HG02763 (cell line): ENCODE results near the gene ROR1.
"Not testable (repeated sequence)": the region's sequence is repeated elsewhere in the genome, so short reads cannot be mapped to it uniquely, and the experiment has no call there.

Experiments
- ATAC-seq: cut with Tn5 transposase; IDR thresholded peaks from one replicate; pipeline ENCODE4 v1.9.1; 2021; ENCODE audit warnings: mild to moderate bottlenecking, moderate library complexity; ENCODE audit not compliant: unreplicated experiment

ROR1 gene

DNA sequence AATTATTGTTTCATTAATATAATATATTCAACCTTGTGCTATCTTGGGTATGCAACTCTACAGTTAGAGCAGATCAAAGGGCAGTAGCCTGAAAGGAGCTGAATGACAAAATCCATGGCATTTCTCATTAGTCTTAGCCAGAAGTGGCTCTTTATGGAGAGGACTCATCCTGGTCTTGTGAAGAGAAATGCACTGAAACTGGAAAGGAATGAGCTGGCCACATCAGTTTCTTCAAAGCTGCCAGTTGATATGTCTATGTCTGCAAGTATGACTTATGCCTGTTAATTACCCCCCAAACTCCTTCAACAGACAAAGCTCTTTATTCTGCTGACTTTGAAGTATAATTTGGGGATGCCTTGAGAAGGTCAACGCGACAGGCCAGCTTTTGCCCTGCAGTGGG, 310.6 kb downstream of the ROR1 start:
- ATAC-seq, result no peak

GRCh38 chr1:64087768-64088167, 314.0 kb downstream of the ROR1 start:
- ATAC-seq, result no peak

GRCh38 chr1:64090436-64090835, 316.6 kb downstream of the ROR1 start:
- ATAC-seq, result no peak

- ATAC-seq, result no peak
Observed at GRCh38 chr1:64092851-64093371, 319.1 kb downstream of the ROR1 start.

GRCh38 chr1:64093941-64094340, 320.1 kb downstream of the ROR1 start:
- ATAC-seq, result no peak

DNA sequence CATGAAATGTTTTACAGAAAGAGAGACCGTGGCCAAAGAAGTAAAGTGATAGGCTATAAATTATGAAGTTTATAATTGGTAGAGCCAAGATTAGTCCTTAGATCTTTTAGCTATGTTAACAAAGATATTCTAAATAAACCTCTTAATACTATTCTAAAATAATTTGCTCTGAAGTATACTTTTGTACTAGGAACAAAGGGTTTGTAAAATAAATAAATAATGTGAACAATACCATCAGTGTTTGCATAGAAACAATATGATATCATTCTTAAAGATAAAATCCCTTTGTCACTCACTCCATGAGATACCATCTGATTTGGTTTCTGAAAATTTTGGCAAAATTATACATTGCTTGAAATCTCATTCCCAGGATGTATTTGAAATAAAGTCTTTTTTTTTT, 322.0 kb downstream of the ROR1 start:
- no peak for ATAC-seq

- no peak for ATAC-seq
Observed at GRCh38 chr1:64097859-64098258, 324.0 kb downstream of the ROR1 start.

- ATAC-seq, result no peak
Observed at GRCh38 chr1:64098436-64098835, 324.6 kb downstream of the ROR1 start.

DNA sequence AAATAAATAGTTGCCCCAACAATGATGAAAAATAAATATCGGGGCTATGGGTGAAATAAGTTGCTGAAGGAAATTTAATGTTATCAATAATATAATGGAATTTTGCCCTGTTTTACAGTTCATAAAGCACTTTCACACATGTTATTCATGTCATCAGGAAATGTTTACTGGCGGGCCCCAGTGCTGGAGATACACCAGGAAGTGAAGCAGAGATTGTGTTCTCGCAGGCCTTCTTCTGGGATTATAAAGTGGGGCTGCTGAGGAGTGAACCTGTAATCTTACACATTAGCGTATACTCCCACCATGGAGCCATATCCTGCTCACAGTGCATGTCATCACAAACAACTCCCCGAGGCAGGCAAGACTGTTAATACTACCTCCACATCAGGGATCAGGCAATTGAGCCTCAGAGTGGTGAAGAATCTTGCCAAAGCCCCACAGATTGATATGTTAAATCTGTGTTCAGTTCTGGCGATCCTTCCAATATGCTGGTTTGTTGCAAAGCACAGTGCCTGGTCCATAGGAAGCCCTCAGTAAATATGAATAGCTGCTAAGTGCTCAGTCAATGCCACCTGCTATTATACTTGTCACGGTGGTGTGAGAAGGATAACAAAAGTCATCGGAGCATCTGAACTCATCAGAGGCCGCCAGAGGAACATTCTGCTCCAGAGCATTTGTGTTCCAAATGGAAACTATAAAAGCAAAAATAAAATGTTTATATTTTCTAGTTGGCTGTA, 325.2 kb downstream of the ROR1 start:
- no peak for ATAC-seq

DNA sequence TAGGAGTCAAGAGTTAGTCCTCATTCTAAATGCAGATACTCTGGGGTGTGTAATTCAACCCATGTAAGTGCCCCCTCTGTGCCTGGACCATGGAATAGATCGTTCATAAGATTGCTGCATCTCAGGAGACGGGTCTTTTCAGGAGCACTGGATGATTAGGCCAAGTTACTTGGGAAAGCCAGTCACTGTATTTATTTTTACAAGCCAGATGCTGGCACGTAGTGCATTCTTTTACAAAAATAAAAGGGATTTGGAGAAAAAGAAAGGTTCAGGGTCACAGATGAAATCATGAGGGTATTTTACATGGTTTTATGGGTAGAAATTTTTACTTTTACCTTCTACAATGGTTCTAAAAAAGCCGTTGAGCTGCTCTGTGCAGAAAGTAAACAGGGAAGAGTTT, 327.0 kb downstream of the ROR1 start:
- ATAC-seq, result no peak

DNA sequence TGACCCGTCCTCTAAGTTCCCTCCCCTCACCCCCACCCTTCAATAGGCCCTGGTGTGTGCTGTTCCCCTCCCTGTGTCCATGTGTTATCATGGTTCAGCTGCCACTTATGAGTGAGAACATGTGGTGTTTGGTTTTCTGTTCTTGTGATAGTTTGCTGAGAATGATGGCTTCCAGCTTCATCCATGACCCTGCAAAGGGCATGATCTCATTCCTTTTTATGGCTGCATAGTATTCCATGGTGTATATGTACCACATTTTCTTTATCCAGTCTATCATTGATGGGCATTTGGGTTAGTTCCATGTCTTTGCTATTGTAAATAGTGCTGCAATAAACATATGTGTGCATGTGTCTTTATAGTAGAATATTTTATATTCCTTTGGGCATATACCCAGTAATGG, 330.8 kb downstream of the ROR1 start:
- ATAC-seq, result not testable (repeated sequence)

- ATAC-seq, result no peak
Observed at GRCh38 chr1:64107118-64107519, 333.3 kb downstream of the ROR1 start.

GRCh38 chr1:64107632-64108031, 333.8 kb downstream of the ROR1 start:
- no peak for ATAC-seq

DNA sequence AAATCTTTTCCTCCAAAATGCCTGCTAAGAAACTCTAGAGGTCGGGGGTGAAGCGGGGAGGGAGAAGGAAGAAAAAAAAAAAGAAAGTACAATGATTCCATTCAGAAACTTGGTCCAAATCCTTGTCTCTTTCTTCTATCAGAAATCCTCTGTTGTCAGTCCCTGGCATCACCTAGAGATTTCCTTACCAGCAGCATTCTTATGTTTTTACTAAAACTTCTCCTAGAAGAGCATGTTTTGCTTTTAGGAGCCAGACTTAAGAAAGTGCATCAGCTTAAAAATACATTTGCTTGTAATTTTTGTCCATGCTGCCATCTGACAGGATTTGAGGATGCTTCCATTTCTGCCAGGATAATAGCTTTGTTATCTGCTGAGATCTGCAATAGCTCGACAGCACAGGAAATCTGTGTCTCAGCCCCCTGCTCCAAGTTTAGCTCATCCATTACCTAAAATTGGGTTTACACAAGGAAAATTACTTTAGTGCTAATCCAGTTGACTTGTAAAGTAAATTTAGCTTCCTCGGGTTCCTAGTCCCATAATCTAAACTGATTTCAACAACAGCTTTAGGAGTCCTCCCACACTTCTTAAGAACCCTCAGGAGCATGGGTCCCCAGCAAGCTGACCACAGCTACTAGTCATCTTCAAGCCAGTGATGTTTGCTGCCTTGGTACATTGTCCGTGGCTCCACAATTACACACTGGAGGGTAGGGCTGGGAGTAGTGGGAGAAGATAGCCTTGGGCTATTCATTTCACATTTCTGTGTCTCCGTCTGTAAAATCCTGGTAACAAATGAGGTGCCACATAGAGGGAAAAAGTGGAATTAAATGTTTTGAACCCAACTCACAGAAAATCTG, 337.3 kb downstream of the ROR1 start:
- no peak for ATAC-seq

DNA sequence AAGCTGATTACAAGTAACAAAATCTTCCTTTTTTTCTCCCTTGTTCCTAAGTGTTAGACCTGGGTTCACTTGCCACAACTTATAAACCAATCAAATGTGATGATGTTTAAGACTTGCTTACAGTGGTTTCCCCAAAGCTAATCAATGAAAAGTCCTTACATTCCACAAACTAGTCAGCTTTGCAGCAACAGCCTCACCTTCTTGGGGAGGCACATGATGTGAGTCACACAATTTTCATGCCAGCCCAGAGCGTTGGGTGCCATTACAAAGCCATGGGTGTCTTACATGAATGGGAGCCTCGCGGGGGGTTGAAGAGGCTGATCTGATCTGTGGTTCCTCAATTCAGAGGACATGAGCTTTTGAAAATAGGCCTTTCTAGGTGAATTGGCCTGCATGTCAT, 338.0 kb downstream of the ROR1 start:
- ATAC-seq, result no peak

- ATAC-seq, result no peak
Observed at GRCh38 chr1:64112281-64112680, 338.5 kb downstream of the ROR1 start.

GRCh38 chr1:64114012-64114525, 340.3 kb downstream of the ROR1 start:
- no peak for ATAC-seq

DNA sequence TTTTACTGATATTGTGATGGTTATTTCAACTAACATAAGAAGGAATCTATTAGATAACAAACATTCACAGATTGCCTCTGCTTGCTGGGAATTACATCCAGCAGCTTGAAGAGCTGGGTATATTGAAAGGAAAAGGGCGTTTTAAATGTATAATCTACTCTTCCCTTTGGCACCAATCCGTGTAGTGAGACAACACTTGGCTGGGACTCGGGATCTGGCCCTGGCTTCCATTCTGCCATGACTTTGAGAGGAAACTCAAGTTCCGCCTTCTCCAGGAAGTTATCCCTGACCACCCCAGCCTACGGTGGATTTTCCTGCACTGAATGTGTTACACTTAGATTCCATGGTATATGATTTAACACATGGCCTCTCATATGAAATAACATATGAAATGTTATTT, 342.7 kb downstream of the ROR1 start:
- no peak for ATAC-seq

GRCh38 chr1:64117492-64117891, 343.7 kb downstream of the ROR1 start:
- ATAC-seq, result no peak

DNA sequence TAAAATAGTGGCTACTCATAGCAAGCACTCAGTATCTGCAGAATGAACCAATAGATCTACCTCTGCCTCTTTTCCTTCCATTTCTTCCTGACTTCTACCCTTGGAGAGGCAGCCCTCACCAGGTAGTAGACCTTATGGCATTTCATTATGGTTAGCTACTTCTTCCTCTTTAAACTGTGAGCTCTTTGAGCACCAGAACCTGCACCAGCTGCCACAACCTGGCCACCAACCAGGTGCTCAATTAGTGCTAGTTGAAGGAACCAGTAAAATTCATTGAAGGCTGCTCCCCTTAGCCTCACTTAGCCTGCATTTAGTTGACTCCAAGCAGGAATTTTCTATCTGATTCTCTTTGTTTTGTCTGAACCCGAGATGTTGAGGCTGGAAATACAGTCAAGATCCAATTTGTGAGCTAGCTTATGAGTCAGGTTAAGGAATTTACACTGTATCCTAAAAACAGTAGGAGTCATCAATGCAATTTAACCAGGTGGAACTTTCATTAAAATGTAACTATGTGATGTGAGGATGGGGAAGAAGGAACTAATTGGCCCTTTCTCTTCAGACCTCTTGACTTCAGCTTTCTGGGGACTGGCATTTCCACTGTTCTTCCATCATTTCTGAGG, 348.1 kb downstream of the ROR1 start:
- no peak for ATAC-seq

- no peak for ATAC-seq
Observed at GRCh38 chr1:64122588-64122987, 348.8 kb downstream of the ROR1 start.
